HEK293 (cell line): ENCODE results near the gene LTK.

Source experiments
- CTCF ChIA-PET: fragments of 350-600 bp; formaldehyde crosslinking; extraction: SDS; loops from one replicate; lab custom pipeline; 2021; ENCODE audit warnings: antibody characterized with exemption; lab: Yijun Ruan, JAX
- POLR2A ChIA-PET: fragments of 300-600 bp; formaldehyde crosslinking; extraction: SDS; loops from one replicate; lab custom pipeline; 2020; ENCODE audit warnings: antibody characterized with exemption, inconsistent platforms; lab: Yijun Ruan, JAX
- H3K27ac ChIP-seq: fragments of 200-500 bp; sonication (Bioruptor generic); 2 replicates; pipeline ENCODE4 v1.5.1; 2014; ENCODE audit warnings: low read depth, low read length, control low read depth, inconsistent platforms; ENCODE audit errors: extremely low read depth
- H3K36me3 ChIP-seq, 2 experiments: fragments of 200-500 bp in 1 of 2; sonication (Bioruptor generic) in 1 of 2; 1 replicate in 1 of 2; 2 replicates in 1 of 2; pipeline ENCODE4 v1.5.1; 2014 to 2017; ENCODE audit warnings: inconsistent platforms in 2 of 2, low read length in 2 of 2; ENCODE audit not compliant: control insufficient read depth in 2 of 2, insufficient read depth in 1 of 2
- H3K4me1 ChIP-seq: fragments of 200-500 bp; sonication (Bioruptor generic); 2 replicates; pipeline ENCODE4 v1.5.1; 2014; ENCODE audit warnings: mild to moderate bottlenecking, low read length, inconsistent platforms; ENCODE audit not compliant: control insufficient read depth, insufficient read depth
- H3K4me3 ChIP-seq: 2 replicates; pipeline ENCODE4 v1.5.1; 2011; ENCODE audit warnings: low read depth, mild to moderate bottlenecking, control low read depth, low read length, moderate library complexity
- H3K9me3 ChIP-seq: fragments of 200-500 bp; sonication (Bioruptor generic); 2 replicates; pipeline ENCODE4 v1.5.1; 2014; ENCODE audit warnings: low read depth, low read length, inconsistent platforms; ENCODE audit not compliant: control insufficient read depth, insufficient read depth
- TRIM28 ChIP-seq: IDR thresholded peaks from 2 replicates; pipeline ENCODE4 v1.6.1; 2011; ENCODE audit warnings: low read length, control low read depth, borderline replicate concordance
- ZNF174 ChIP-seq: fragments of 450-650 bp; formaldehyde crosslinking; IDR thresholded peaks from 2 replicates; pipeline ENCODE4 v1.5.0; 2017; ENCODE audit warnings: missing biosample characterization, mild to moderate bottlenecking, missing genetic modification characterization
- ZNF324 ChIP-seq: fragments of 450-650 bp; formaldehyde crosslinking; IDR thresholded peaks from 2 replicates; pipeline ENCODE4 v1.5.1; 2016; ENCODE audit warnings: missing biosample characterization, missing genetic modification characterization
- ZNF600 ChIP-seq: fragments of 450-650 bp; formaldehyde crosslinking; IDR thresholded peaks from 2 replicates; pipeline ENCODE4 v1.5.1; 2016; ENCODE audit warnings: missing biosample characterization, missing genetic modification characterization
- TF ChIP-seq, protein P1 (sequence below): fragments of 450-650 bp; formaldehyde crosslinking; IDR thresholded peaks from 2 replicates; pipeline ENCODE4 v1.5.1; 2017; ENCODE audit warnings: missing biosample characterization, missing genetic modification characterization
- TF ChIP-seq, protein P2 (sequence below): fragments of 450-650 bp; formaldehyde crosslinking; IDR thresholded peaks from 2 replicates; pipeline ENCODE4 v1.5.1; 2016; ENCODE audit warnings: missing biosample characterization, missing genetic modification characterization
- TF ChIP-seq, protein P3 (sequence below): fragments of 450-650 bp; formaldehyde crosslinking; IDR thresholded peaks from 2 replicates; pipeline ENCODE4 v1.5.1; 2017; ENCODE audit warnings: missing biosample characterization, missing genetic modification characterization

The LTK gene

DNA sequence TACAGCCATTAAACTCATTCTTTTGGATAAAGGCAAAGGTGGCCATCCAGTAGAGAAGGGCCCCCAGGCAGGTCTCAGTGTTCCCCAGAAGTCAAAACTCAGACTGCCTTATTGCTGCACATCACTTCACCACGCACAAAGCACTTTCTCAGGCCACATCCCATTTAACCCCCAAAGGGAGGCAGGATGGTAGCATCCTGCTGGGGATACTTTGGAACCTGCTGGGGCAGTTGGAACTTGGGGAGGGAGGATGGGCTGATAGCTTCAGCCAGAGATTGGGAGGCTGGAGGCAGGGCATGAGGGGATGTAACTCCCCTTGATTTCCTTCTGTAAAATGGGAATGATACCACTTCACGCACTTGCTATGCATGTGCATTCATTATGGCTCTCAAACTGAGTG is 15.0 kb downstream of the LTK start:
- H3K4me1 ChIP-seq, result no peaks in the 10 kb centered on the region
- POLR2A ChIA-PET, result no interaction called here
- TF ChIP-seq, protein P1, sequence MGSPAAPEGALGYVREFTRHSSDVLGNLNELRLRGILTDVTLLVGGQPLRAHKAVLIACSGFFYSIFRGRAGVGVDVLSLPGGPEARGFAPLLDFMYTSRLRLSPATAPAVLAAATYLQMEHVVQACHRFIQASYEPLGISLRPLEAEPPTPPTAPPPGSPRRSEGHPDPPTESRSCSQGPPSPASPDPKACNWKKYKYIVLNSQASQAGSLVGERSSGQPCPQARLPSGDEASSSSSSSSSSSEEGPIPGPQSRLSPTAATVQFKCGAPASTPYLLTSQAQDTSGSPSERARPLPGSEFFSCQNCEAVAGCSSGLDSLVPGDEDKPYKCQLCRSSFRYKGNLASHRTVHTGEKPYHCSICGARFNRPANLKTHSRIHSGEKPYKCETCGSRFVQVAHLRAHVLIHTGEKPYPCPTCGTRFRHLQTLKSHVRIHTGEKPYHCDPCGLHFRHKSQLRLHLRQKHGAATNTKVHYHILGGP (tag by site-specific recombination), result no peak
- TF ChIP-seq, protein P2, sequence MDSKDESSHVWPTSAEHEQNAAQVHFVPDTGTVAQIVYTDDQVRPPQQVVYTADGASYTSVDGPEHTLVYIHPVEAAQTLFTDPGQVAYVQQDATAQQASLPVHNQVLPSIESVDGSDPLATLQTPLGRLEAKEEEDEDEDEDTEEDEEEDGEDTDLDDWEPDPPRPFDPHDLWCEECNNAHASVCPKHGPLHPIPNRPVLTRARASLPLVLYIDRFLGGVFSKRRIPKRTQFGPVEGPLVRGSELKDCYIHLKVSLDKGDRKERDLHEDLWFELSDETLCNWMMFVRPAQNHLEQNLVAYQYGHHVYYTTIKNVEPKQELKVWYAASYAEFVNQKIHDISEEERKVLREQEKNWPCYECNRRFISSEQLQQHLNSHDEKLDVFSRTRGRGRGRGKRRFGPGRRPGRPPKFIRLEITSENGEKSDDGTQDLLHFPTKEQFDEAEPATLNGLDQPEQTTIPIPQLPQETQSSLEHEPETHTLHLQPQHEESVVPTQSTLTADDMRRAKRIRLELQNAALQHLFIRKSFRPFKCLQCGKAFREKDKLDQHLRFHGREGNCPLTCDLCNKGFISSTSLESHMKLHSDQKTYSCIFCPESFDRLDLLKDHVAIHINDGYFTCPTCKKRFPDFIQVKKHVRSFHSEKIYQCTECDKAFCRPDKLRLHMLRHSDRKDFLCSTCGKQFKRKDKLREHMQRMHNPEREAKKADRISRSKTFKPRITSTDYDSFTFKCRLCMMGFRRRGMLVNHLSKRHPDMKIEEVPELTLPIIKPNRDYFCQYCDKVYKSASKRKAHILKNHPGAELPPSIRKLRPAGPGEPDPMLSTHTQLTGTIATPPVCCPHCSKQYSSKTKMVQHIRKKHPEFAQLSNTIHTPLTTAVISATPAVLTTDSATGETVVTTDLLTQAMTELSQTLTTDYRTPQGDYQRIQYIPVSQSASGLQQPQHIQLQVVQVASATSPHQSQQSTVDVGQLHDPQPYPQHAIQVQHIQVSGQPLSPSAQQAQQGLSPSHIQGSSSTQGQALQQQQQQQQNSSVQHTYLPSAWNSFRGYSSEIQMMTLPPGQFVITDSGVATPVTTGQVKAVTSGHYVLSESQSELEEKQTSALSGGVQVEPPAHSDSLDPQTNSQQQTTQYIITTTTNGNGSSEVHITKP, result peak; percentile 70
- H3K4me3 ChIP-seq, result no peak overlapping the region
- H3K36me3 ChIP-seq, result no peaks in the 10 kb centered on the region
- CTCF ChIA-PET, result no interaction called here
- no peak overlapping the region for H3K27ac ChIP-seq
- no peaks in the 10 kb centered on the region for H3K9me3 ChIP-seq

DNA sequence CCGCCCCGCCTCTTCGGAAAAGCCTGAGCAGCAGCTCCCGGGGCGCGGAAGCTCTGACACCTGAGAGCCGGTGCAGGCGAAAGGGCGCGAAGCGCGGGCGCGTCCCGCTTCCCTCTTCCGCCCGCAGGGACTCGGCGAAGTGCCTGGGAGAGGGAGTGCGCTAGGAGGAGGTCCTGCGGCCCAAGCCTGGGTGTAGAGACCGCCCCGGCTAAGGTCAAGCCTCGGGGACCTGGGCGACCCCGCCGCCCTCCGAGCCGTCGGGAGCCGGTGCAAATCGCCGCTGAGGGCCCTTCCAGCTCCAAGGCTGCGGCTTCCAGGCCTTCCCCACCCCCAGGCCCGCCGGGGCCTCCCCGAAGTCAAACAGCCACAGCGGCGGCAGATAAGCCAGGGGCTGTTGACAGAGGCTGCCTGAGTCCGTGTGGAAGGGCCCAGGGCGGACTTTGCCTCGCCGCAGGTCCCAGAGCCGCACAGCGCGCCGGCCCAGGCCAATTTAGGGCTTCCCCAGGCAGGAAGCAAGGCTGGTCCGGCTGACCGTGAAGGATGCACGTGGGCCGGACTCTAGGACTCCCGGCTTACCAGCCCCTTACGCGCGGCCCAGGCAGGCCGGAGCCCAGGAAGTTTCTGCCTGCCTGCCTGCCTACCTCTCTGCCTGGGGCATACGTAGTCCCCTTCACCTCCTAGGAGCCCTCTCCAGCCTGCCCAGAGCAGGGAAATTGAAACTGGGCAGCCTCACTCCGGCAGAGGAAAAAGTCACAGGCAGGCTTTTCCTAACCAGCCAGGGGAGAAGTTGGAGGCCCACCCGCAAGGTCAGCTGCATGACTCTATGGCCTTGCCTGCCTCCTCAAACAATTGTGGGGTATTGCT is 17.7 kb downstream of the LTK start:
- no peaks in the 10 kb centered on the region for H3K4me1 ChIP-seq
- ChIA-PET POLR2A (no interaction called here), CTCF (interaction anchor here (0.6 kb wide), 1 partner anchor 265 kb away, joined by 3 read pairs; the partner anchor contains the start of gene CHP1)
- no peak for TF ChIP-seq ZNF324 (tag by site-specific recombination)
- peak; percentile 68 for TF ChIP-seq ZNF600 (tag by site-specific recombination)
- no peak overlapping the region for H3K4me3 ChIP-seq
- H3K9me3 ChIP-seq, result no peaks in the 10 kb centered on the region
- H3K27ac ChIP-seq, result no peak overlapping the region
- no peaks in the 10 kb centered on the region for H3K36me3 ChIP-seq

DNA sequence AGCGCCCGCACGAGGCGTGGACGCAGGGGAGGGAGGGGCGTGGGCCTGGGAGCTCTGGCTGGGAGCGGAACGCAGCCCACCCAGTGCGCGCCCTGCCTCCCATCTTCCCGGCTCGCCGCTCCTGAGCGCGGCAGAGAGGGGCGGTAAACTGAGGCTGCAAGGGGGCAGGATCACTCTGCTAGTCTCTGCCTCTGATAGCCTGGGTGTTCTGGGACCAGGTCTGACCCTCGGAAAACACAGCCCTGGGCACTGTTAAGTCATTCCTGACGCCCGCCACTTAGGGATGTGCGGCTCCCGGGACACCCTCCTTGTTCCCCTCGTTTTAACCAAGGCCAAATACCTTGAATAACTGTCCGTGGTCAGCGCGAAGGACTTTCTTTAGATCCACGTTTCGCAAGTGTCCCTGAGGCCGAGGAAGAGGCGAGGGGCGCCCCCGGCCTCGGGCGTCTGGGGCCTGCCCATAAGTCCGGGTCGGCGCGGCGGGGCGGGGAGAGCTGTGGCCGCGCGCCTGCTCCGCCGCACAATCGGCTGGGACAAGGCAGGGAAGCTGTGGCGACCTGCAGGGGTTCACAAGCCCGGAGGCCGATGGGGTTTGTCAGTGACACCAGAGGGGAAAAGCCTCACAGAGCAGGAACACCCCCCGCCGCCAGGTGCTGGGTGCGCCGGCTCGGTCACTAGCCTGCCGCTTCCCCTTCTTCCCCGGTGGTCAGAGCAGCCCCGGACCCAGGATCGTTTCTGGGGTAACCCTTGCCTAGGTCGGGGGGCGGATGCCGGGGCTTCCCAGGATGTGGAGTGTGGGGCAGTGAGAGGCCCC is 18.5 kb downstream of the LTK start:
- ChIA-PET POLR2A (no interaction called here), CTCF (no interaction called here)
- Histone ChIP-seq H3K9me3 (no peaks in the 10 kb centered on the region), H3K36me3 (no peaks in the 10 kb centered on the region), H3K27ac (no peak overlapping the region), H3K4me3 (no peak overlapping the region), H3K4me1 (no peaks in the 10 kb centered on the region)
- TF ChIP-seq ZNF174 (tag by site-specific recombination) (no peak), TRIM28 (no peak)
- TF ChIP-seq, protein P3, sequence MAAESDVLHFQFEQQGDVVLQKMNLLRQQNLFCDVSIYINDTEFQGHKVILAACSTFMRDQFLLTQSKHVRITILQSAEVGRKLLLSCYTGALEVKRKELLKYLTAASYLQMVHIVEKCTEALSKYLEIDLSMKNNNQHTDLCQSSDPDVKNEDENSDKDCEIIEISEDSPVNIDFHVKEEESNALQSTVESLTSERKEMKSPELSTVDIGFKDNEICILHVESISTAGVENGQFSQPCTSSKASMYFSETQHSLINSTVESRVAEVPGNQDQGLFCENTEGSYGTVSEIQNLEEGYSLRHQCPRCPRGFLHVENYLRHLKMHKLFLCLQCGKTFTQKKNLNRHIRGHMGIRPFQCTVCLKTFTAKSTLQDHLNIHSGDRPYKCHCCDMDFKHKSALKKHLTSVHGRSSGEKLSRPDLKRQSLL (tag by site-specific recombination), result no peak
